Keratinocyte (primary cell): ENCODE measurements around the gene GPX3.

ENCODE experiments used
- EZH2 ChIP-seq: IDR thresholded peaks from one replicate; pipeline ENCODE4 v1.6.1; 2012; ENCODE audit warnings: inconsistent platforms, mild to moderate bottlenecking, low read length, moderate library complexity
- TF ChIP-seq, protein P1 (sequence below), 3 experiments: IDR thresholded peaks in 1 of 3; conservative IDR thresholded peaks in 1 of 3; optimal IDR thresholded peaks in 1 of 3; 2 replicates in 2 of 3; 3 replicates in 1 of 3; pipeline versions ENCODE3 to v1.5.1; 2011; ENCODE audit warnings: low read length in 3 of 3, mild to moderate bottlenecking in 3 of 3, moderate library complexity in 2 of 3, control low read depth in 1 of 3, inconsistent platforms in 1 of 3; ENCODE audit not compliant: insufficient read depth in 2 of 3; ENCODE audit errors: extremely low read depth in 1 of 3

DNA sequence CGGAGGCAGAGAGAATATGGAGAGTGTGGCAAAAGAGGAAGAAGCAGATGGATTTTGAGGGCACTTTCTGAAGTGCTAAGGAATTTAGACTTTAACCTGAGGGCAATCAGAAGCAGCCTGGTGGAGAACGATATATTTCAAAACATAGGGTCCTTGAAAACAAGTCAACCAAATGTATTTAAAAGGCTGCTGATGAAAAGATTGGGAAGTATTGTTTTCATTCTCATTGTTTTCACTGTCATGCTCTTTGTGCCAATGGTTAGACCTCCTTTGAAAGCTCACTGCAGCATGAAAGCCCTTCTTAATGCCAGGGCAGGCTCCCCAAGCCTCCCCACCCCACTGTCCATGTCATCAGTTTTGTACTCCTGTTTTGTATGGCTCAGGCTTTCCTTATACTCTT lies 2.5 kb upstream of the GPX3 start:
- TF ChIP-seq, protein P1, sequence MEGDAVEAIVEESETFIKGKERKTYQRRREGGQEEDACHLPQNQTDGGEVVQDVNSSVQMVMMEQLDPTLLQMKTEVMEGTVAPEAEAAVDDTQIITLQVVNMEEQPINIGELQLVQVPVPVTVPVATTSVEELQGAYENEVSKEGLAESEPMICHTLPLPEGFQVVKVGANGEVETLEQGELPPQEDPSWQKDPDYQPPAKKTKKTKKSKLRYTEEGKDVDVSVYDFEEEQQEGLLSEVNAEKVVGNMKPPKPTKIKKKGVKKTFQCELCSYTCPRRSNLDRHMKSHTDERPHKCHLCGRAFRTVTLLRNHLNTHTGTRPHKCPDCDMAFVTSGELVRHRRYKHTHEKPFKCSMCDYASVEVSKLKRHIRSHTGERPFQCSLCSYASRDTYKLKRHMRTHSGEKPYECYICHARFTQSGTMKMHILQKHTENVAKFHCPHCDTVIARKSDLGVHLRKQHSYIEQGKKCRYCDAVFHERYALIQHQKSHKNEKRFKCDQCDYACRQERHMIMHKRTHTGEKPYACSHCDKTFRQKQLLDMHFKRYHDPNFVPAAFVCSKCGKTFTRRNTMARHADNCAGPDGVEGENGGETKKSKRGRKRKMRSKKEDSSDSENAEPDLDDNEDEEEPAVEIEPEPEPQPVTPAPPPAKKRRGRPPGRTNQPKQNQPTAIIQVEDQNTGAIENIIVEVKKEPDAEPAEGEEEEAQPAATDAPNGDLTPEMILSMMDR (optimal IDR thresholded peaks at IDR 0.05 in 1 of 3, IDR thresholded peaks at IDR 0.05 in 1 of 3, conservative IDR thresholded peaks at IDR 0.05 in 1 of 3; ENCODE audit: extremely low read depth in 1 of 3, insufficient read depth in 2 of 3, low read length in 3 of 3) = no peak
- no peak for TF ChIP-seq EZH2
